HCT116 (cell line): Measurements from ENCODE around the gene CKS1B. TPM values are rescaled to one million over a fixed set of nuclear protein-coding genes. Genes with fewer than 3 reads are reported as not detected.

Source experiments
- ATAC-seq: fragments of 200-7000 bp; cut with Tn5 transposase; 2 replicates; pipeline ENCODE4 v1.9.1; 2020; ENCODE audit warnings: mild to moderate bottlenecking, moderate library complexity
- BruUV-seq: library from RNA; stranded (reverse); fragments of 400-500 nt; replicated peaks from 2 replicates; lab custom pipeline; 2021; lab: Mats Ljungman, UMichigan
- CTCF ChIA-PET: fragments of 300-600 bp; sonication (Branson Sonifier 250); formaldehyde crosslinking; loops from one replicate; lab custom pipeline; 2021; ENCODE audit warnings: antibody characterized with exemption; lab: Charles Lee
- POLR2A ChIA-PET: fragments of 300-600, 350-600 bp; sonication (Branson Sonifier 250); formaldehyde crosslinking; loops from one replicate; lab custom pipeline; 2021; ENCODE audit warnings: antibody characterized with exemption; lab: Charles Lee
- RAD21 ChIA-PET, 2 experiments: fragments of 300-600 bp; sonication (Branson Sonifier 250); formaldehyde crosslinking; loops; one replicate each; lab custom pipeline; 2023; ENCODE audit warnings: low total read pairs in 2 of 2; ENCODE audit not compliant: uncharacterized antibody in 2 of 2, unreplicated experiment in 2 of 2, low non-redundant PET in 1 of 2; lab: Charles Lee
- DNase-seq: peaks from one replicate; pipeline ENCODE4 v3.0.0-alpha.2; 2010; ENCODE audit warnings: low read depth, low spot score
- H2AFZ ChIP-seq: fragments of 200-600 bp; shearing (Covaris generic), sonication (generic); 2 replicates; pipeline ENCODE4 v1.6.1; 2017; ENCODE audit warnings: low read depth, mixed run types, mixed read lengths, antibody characterized with exemption, low read length; ENCODE audit not compliant: poor library complexity, severe bottlenecking
- H3K27ac ChIP-seq: 2 replicates; pipeline ENCODE4 v1.5.1; 2012; ENCODE audit warnings: low read depth, low read length
- H3K27me3 ChIP-seq: fragments of 200-600 bp; sonication (generic); 2 replicates; pipeline ENCODE4 v1.6.1; 2016; ENCODE audit warnings: mixed run types, low read length, mixed read lengths; ENCODE audit not compliant: insufficient read depth
- H3K36me3 ChIP-seq, 2 experiments: fragments of 200-500 bp in 1 of 2; fragments of 200-600 bp in 1 of 2; sonication (Bioruptor generic) in 1 of 2; sonication (generic) in 1 of 2; 2 replicates each; pipeline versions ENCODE4 v1.5.1 to v1.6.1; 2014 to 2016; ENCODE audit warnings: low read length in 2 of 2, inconsistent platforms in 1 of 2, mixed read lengths in 1 of 2, mixed run types in 1 of 2; ENCODE audit not compliant: insufficient read depth in 2 of 2, control insufficient read depth in 1 of 2
- H3K4me1 ChIP-seq, 2 experiments: fragments of 200-600 bp in 1 of 2; sonication (generic) in 1 of 2; 2 replicates each; pipeline versions ENCODE4 v1.5.1 to v1.6.1; 2012 to 2017; ENCODE audit warnings: low read length in 2 of 2, inconsistent platforms in 1 of 2, mild to moderate bottlenecking in 1 of 2, mixed read lengths in 1 of 2, mixed run types in 1 of 2, moderate library complexity in 1 of 2; ENCODE audit not compliant: insufficient read depth in 2 of 2, control insufficient read depth in 1 of 2
- H3K4me2 ChIP-seq: fragments of 200-600 bp; sonication (generic); 2 replicates; pipeline ENCODE4 v1.6.1; 2017; ENCODE audit warnings: mixed run types, low read length, mixed read lengths
- H3K4me3 ChIP-seq, 2 experiments: fragments of 200-600 bp in 1 of 2; sonication (generic) in 1 of 2; replicated peaks in 1 of 2; 2 replicates each; pipeline ENCODE4 v1.5.1; 2011 to 2016; ENCODE audit warnings: low read length in 2 of 2, control low read depth in 1 of 2, low read depth in 1 of 2, mild to moderate bottlenecking in 1 of 2, mixed read lengths in 1 of 2, mixed run types in 1 of 2
- H3K79me2 ChIP-seq: fragments of 200-600 bp; sonication (generic); 2 replicates; pipeline ENCODE4 v1.6.1; 2017; ENCODE audit warnings: mild to moderate bottlenecking, mixed run types, low read length, moderate library complexity, mixed read lengths; ENCODE audit not compliant: insufficient read depth
- H3K9ac ChIP-seq: fragments of 200-600 bp; sonication (generic); 2 replicates; pipeline ENCODE4 v1.6.1; 2016; ENCODE audit warnings: low read length, mixed read lengths
- H3K9me2 ChIP-seq: fragments of 200-600 bp; sonication (generic), shearing (Covaris generic); 2 replicates; pipeline ENCODE4 v1.6.1; 2017; ENCODE audit warnings: mixed run types, mild to moderate bottlenecking, moderate library complexity; ENCODE audit not compliant: insufficient read depth
- H3K9me3 ChIP-seq, 2 experiments: fragments of 200-500 bp in 1 of 2; fragments of 200-600 bp in 1 of 2; sonication (Bioruptor generic) in 1 of 2; sonication (generic) in 1 of 2; 2 replicates each; pipeline ENCODE4 v1.6.1; 2014 to 2017; ENCODE audit warnings: low read length in 2 of 2, mixed read lengths in 2 of 2, inconsistent platforms in 1 of 2, low read depth in 1 of 2, mild to moderate bottlenecking in 1 of 2, mixed run types in 1 of 2, moderate library complexity in 1 of 2; ENCODE audit not compliant: control insufficient read depth in 1 of 2, insufficient read depth in 1 of 2
- H4K20me1 ChIP-seq: fragments of 200-600 bp; sonication (generic), shearing (Covaris generic); 2 replicates; pipeline ENCODE4 v1.6.1; 2017; ENCODE audit warnings: mixed run types, mild to moderate bottlenecking, moderate library complexity; ENCODE audit not compliant: insufficient read depth
- CBX3 ChIP-seq: IDR thresholded peaks from 2 replicates; pipeline ENCODE4 v1.6.1; 2012; ENCODE audit warnings: low read depth
- CEBPB ChIP-seq: IDR thresholded peaks from 2 replicates; pipeline ENCODE4 v1.6.1; 2012; ENCODE audit warnings: low read depth
- EZH2phosphoT487 ChIP-seq: fragments of 200-600 bp; IDR thresholded peaks from 2 replicates; pipeline ENCODE4 v1.6.1; 2018; ENCODE audit warnings: antibody characterized with exemption, borderline replicate concordance
- JUND ChIP-seq: IDR thresholded peaks from 2 replicates; pipeline ENCODE4 v1.6.1; 2012
- POLR2A ChIP-seq: IDR thresholded peaks from 2 replicates; pipeline ENCODE4 v1.7.0; 2011; ENCODE audit warnings: borderline replicate concordance; ENCODE audit not compliant: insufficient read depth, insufficient read length; ENCODE audit errors: extremely low read depth
- POLR2AphosphoS5 ChIP-seq: IDR thresholded peaks from 2 replicates; pipeline ENCODE4 v1.6.1; 2011; ENCODE audit warnings: mild to moderate bottlenecking, low read depth, low read length, moderate library complexity
- RAD21 ChIP-seq: IDR thresholded peaks from 2 replicates; pipeline ENCODE4 v1.6.1; 2012; ENCODE audit warnings: low read depth, mild to moderate bottlenecking
- SP1 ChIP-seq: IDR thresholded peaks from 2 replicates; pipeline ENCODE4 v1.6.1; 2012; ENCODE audit warnings: low read depth
- ZFX ChIP-seq: fragments of 450-650 bp; IDR thresholded peaks from 2 replicates; pipeline ENCODE4 v1.6.1; 2017
- ZNF274 ChIP-seq: fragments of 200-500 bp; sonication (Bioruptor generic); IDR thresholded peaks from 2 replicates; pipeline ENCODE4 v1.6.1; 2014; ENCODE audit warnings: mild to moderate bottlenecking, low read depth, low read length, inconsistent platforms
- intact Hi-C: fragments of 100-400 bp; cut with micrococcal nuclease; formaldehyde crosslinking; loops from 2 replicates; pipeline ENCODE4 v1.10.0; 2022
- total RNA-seq: library from RNA; stranded (reverse); gene quantifications from one replicate; pipeline ENCODE4 v1.2.1, GENCODE V29; 2021; ENCODE audit not compliant: unreplicated experiment
- TF ChIP-seq, protein P1 (sequence below): IDR thresholded peaks from 2 replicates; pipeline ENCODE4 v1.6.1; 2012; ENCODE audit warnings: low read depth
- TF ChIP-seq, protein P2 (sequence below): IDR thresholded peaks from 2 replicates; pipeline ENCODE4 v1.6.1; 2011; ENCODE audit warnings: mild to moderate bottlenecking, low read length, moderate library complexity; ENCODE audit not compliant: insufficient replicate concordance; ENCODE audit errors: extremely low read depth
- TF ChIP-seq, protein P3 (sequence below), 3 experiments: fragments of 200-600 bp in 1 of 3; sonication (generic) in 1 of 3; IDR thresholded peaks in 2 of 3; conservative IDR thresholded peaks in 1 of 3; 2 replicates each; pipeline ENCODE4 v1.5.1; 2012 to 2017; ENCODE audit warnings: low read depth in 2 of 3, low read length in 2 of 3, antibody characterized with exemption in 1 of 3, borderline replicate concordance in 1 of 3, control low read depth in 1 of 3, mild to moderate bottlenecking in 1 of 3, mixed read lengths in 1 of 3, mixed run types in 1 of 3, moderate library complexity in 1 of 3; ENCODE audit not compliant: insufficient read depth in 1 of 3

CKS1B gene
- total RNA-seq, 1 experiment from 2014 or later = 229 TPM

DNA sequence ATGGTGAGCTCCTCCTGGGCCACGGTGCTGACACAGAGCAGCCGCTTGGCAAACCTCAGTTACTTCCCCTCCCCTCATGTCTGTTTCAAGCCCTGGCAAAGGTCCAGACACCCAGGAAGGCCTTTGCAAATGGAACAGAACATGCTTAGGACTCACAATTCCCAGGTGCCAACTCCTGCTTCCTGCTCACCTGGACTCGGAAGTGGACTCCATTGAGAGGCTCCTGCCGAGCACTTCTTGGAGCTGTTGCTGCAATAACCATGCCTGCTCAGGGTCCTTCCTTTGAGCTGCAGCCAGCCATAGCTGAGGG lies 48.4 kb downstream of the CKS1B start:
- no peak overlapping the region for H3K4me2 ChIP-seq
- TF ChIP-seq, protein P1, sequence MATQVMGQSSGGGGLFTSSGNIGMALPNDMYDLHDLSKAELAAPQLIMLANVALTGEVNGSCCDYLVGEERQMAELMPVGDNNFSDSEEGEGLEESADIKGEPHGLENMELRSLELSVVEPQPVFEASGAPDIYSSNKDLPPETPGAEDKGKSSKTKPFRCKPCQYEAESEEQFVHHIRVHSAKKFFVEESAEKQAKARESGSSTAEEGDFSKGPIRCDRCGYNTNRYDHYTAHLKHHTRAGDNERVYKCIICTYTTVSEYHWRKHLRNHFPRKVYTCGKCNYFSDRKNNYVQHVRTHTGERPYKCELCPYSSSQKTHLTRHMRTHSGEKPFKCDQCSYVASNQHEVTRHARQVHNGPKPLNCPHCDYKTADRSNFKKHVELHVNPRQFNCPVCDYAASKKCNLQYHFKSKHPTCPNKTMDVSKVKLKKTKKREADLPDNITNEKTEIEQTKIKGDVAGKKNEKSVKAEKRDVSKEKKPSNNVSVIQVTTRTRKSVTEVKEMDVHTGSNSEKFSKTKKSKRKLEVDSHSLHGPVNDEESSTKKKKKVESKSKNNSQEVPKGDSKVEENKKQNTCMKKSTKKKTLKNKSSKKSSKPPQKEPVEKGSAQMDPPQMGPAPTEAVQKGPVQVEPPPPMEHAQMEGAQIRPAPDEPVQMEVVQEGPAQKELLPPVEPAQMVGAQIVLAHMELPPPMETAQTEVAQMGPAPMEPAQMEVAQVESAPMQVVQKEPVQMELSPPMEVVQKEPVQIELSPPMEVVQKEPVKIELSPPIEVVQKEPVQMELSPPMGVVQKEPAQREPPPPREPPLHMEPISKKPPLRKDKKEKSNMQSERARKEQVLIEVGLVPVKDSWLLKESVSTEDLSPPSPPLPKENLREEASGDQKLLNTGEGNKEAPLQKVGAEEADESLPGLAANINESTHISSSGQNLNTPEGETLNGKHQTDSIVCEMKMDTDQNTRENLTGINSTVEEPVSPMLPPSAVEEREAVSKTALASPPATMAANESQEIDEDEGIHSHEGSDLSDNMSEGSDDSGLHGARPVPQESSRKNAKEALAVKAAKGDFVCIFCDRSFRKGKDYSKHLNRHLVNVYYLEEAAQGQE = no peak
- TF ChIP-seq ZFX (no peak), EZH2phosphoT487 (no peak), SP1 (no peak), RAD21 (no peak), ZNF274 (no peak), JUND (no peak), POLR2A (no peak), POLR2AphosphoS5 (no peak), CEBPB (no peak), CBX3 (no peak)
- TF ChIP-seq, protein P2, sequence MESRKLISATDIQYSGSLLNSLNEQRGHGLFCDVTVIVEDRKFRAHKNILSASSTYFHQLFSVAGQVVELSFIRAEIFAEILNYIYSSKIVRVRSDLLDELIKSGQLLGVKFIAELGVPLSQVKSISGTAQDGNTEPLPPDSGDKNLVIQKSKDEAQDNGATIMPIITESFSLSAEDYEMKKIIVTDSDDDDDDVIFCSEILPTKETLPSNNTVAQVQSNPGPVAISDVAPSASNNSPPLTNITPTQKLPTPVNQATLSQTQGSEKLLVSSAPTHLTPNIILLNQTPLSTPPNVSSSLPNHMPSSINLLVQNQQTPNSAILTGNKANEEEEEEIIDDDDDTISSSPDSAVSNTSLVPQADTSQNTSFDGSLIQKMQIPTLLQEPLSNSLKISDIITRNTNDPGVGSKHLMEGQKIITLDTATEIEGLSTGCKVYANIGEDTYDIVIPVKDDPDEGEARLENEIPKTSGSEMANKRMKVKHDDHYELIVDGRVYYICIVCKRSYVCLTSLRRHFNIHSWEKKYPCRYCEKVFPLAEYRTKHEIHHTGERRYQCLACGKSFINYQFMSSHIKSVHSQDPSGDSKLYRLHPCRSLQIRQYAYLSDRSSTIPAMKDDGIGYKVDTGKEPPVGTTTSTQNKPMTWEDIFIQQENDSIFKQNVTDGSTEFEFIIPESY = no peak
- TF ChIP-seq, protein P3, sequence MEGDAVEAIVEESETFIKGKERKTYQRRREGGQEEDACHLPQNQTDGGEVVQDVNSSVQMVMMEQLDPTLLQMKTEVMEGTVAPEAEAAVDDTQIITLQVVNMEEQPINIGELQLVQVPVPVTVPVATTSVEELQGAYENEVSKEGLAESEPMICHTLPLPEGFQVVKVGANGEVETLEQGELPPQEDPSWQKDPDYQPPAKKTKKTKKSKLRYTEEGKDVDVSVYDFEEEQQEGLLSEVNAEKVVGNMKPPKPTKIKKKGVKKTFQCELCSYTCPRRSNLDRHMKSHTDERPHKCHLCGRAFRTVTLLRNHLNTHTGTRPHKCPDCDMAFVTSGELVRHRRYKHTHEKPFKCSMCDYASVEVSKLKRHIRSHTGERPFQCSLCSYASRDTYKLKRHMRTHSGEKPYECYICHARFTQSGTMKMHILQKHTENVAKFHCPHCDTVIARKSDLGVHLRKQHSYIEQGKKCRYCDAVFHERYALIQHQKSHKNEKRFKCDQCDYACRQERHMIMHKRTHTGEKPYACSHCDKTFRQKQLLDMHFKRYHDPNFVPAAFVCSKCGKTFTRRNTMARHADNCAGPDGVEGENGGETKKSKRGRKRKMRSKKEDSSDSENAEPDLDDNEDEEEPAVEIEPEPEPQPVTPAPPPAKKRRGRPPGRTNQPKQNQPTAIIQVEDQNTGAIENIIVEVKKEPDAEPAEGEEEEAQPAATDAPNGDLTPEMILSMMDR (IDR thresholded peaks at IDR 0.05 in 2 of 3, conservative IDR thresholded peaks at IDR 0.05 in 1 of 3; ENCODE audit: borderline replicate concordance in 1 of 3, insufficient read depth in 1 of 3, low read depth in 2 of 3, low read length in 2 of 3) = no peak
- DNase-seq = no peak
- ChIA-PET RAD21 (no interaction called here), CTCF (interaction anchor here (1.1 to 1.7 kb wide), 2 partner anchors 22 to 28 kb away, joined by 3 to 7 read pairs; partner anchors contain the start of gene ADAM15), POLR2A (no interaction called here)
- intact Hi-C loops = no loop called here
- no peaks in the 10 kb centered on the region for H3K9me3 ChIP-seq
- no peaks in the 10 kb centered on the region for H3K9me2 ChIP-seq
- no peak overlapping the region for H2AFZ ChIP-seq
- H3K79me2 ChIP-seq = no peaks in the 10 kb centered on the region
- no peak overlapping the region for H3K9ac ChIP-seq
- no peaks in the 10 kb centered on the region for H3K27me3 ChIP-seq
- peaks cover 34 to 67% of the 10 kb centered on the region in 2 experiments for H3K4me1 ChIP-seq
- no peak overlapping the region for H3K27ac ChIP-seq
- no peaks in the 10 kb centered on the region for H4K20me1 ChIP-seq
- ATAC-seq = no peak
- BruUV-seq = no TSS peak
- H3K36me3 ChIP-seq = no peaks in the 10 kb centered on the region
- H3K4me3 ChIP-seq = no peak overlapping the region
